Measurements from ENCODE around the gene TTC28. TPM values are rescaled to one million over a fixed set of nuclear protein-coding genes. Genes with fewer than 3 reads are reported as not detected.

The TTC28 gene
- total and polyA plus RNA-seq, 2 donors: 15.9 to 81.9 TPM

DNA sequence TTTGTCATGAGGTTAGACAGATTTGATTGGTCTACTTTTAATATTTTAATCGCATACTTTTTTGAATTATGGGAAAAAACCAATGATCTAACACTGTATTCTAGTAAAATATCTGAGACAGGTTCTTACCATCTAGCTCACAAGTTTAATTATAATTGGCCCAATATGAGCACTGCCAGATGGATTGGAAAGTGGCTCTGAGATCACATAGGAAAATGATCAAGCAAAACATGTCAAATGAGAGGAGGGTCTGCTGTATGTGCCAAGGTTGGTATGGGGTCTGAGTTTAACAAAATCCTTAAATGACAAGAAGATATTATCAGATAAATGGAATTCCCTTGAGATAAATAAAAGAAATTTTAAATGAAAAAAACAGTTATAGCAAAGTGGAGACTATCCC lies 264.7 kb downstream of the TTC28 start:
- 98% methylated on average over 1 of the region's 1 CpG for WGBS
- no peak for DNase-seq (ENCODE audit: extremely low spot score)
- H3K4me3 ChIP-seq (ENCODE audit: low read depth, low read length): no peak overlapping the region
- no peak overlapping the region for H3K27ac ChIP-seq (ENCODE audit: low read depth)
- H3K36me3 ChIP-seq (ENCODE audit: insufficient read depth): no peaks in the 10 kb centered on the region
- no peaks in the 10 kb centered on the region for H3K4me1 ChIP-seq (ENCODE audit: insufficient read depth)

DNA sequence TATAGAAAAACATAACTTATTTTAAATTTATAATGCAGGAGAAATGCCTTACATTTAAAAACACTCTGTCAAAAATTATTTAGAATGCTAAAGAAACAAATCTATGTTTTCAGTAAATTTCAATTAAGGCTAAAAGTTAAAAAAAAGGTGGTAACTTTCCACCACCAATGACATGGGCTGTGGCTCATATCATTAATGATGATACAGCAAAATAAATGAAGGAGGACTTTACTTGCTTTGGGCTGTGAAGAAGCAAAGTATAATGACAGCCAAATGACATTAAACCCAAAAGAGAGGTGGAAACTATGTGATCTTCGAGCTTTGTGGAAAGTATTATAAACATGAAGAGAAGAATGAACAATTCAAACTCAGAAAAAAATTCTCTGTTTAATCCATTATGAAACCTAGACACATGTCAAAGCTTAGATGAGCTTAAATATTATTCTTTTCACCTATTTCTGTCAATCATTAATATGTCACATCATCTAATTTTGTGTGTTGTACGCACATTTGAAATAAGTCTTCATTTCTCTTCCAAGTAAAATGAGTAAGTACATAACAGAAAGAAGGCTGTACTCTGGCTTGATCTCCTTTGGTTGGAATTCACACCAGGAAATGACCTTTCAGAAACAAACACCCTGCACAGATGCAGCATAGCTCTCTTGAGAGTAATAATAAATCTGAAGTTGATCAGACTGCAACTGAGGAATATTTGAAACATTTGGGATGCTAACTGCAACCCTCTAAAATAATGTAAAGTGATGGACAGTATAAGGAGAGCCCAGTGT lies 265.8 kb downstream of the TTC28 start:
- 38% methylated on average over 2 of the region's 2 CpGs for WGBS
- no peak for DNase-seq (ENCODE audit: extremely low spot score)
- no peaks in the 10 kb centered on the region for H3K36me3 ChIP-seq (ENCODE audit: insufficient read depth)
- H3K4me3 ChIP-seq (ENCODE audit: low read depth, low read length): no peak overlapping the region
- no peaks in the 10 kb centered on the region for H3K4me1 ChIP-seq (ENCODE audit: insufficient read depth)
- no peak overlapping the region for H3K27ac ChIP-seq (ENCODE audit: low read depth)

DNA sequence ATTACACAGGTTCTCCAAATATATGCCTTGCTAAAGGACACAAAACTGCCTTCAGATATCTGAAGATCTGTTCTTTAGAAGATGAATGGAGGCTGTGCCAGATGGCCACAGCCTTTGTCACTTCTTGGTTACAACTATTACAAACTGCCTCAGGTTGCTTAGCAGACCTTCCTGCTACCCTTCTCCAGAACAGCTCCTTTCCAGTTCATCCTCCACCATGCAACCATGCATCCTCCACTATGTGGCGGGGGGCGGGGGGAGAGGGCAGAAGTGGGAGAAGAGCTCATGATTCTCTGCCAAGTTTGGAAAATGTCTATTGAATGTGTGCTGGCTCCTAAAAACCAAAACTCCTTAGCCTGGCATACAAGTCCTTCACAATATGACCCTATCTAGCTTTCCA lies 267.5 kb downstream of the TTC28 start:
- Histone ChIP-seq H3K27ac (ENCODE audit: low read depth) (no peak overlapping the region), H3K4me1 (ENCODE audit: insufficient read depth) (no peaks in the 10 kb centered on the region), H3K36me3 (ENCODE audit: insufficient read depth) (no peaks in the 10 kb centered on the region), H3K4me3 (ENCODE audit: low read depth, low read length) (no peak overlapping the region)
- no peak for DNase-seq (ENCODE audit: extremely low spot score)
- 100% methylated on average over 2 of the region's 2 CpGs for WGBS

DNA sequence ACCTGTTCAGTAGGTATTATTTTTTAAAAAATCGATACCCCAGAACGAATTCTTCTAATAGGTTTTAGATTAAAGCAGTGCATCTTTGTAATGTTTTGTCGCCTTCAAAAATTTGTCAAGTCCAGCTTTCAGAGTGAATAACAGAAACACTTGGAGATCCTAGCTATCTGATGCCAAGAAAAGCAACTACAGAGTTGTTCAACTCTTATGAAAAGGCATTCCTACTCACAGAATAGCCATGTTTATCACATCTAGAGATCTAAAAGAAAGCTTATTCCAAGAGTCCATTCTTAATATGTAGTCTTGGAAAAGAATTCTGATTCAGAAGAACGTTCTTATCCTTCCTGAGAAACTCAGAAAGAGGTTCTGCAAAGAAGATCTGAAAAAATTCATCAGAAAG lies 268.5 kb downstream of the TTC28 start:
- WGBS: 72% methylated on average over 4 of the region's 4 CpGs
- no peak overlapping the region for H3K4me3 ChIP-seq (ENCODE audit: low read depth, low read length)
- no peak overlapping the region for H3K27ac ChIP-seq (ENCODE audit: low read depth)
- H3K4me1 ChIP-seq (ENCODE audit: insufficient read depth): no peaks in the 10 kb centered on the region
- no peaks in the 10 kb centered on the region for H3K36me3 ChIP-seq (ENCODE audit: insufficient read depth)
- no peak for DNase-seq (ENCODE audit: extremely low spot score)

DNA sequence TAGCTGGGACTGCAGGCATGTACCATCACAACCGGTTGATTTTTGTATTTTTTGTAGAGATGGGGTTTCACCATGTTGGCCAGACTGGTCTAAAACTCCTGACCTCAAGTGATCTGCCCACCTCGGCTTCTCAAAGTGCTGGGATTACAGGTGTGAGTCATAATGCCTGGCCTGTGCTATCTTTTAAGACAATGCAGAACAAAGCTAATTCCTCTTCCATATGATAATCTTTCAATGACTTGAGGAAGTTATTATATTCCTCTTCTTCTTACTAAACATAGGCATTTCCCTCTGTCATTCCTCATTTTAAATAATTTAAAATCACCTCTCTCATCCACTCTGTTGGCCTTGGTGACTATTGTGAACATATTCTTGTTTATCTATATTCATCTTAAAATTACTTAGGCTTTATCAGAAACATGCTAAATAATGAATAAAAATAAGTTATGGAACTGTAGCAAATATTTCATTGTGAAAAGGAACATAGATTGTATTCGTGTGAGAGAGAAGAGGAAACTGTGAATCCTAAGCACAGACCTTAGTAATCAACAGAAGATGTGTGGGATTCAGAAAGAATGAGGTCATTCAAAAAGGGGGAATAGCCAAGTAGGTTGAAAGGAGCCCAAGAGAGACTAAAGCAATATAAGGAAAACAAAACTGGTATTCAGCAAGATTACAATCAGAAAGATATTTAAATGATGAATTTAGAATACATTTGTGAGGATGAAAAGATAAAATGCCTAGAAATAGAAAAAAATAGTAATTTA lies 269.4 kb downstream of the TTC28 start:
- 48% methylated on average over 3 of the region's 3 CpGs for WGBS
- DNase-seq (ENCODE audit: extremely low spot score): no peak
- Histone ChIP-seq H3K4me3 (ENCODE audit: low read depth, low read length) (no peak overlapping the region), H3K36me3 (ENCODE audit: insufficient read depth) (no peaks in the 10 kb centered on the region), H3K27ac (ENCODE audit: low read depth) (no peak overlapping the region), H3K4me1 (ENCODE audit: insufficient read depth) (no peaks in the 10 kb centered on the region)

DNA sequence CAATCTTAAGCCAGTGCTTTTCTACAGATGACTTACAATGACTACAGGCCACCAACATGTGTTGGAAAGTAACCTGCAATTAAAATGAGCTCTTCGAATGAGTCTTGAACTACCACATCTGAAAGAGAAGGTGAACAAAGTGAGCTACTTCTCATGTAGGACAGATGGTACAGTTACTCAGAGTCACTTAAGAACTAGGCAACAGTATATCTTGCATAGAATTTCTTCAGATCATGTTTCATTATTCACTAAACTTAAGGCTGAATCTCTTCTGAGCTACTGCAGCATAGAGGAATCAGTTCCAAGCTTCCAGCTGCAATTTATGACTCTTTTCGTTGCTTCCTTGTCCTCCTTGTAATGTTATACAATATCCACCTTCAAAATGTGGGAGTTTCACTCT lies 270.9 kb downstream of the TTC28 start:
- H3K4me3 ChIP-seq (ENCODE audit: low read depth, low read length): no peak overlapping the region
- WGBS: 51% methylated on average over 2 of the region's 2 CpGs
- DNase-seq (ENCODE audit: extremely low spot score): no peak

DNA sequence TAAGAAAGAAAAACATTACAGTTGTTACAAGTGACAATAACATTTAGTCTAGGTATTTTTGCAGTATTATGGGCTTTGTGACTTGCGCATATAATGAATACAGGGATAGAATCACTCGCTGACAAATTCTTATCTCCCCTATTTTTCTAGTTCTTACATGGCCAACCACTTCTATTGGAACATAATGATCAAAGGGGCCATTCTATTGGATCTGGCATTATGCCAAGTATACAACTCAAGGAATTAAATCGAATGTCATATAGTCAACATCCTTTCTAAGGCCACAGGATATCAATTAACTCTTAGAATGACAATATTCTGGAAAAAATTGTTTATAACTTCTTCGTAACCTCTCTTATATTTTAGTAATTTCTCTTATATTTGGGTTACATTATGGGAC lies 272.0 kb downstream of the TTC28 start:
- no peak overlapping the region for H3K4me3 ChIP-seq (ENCODE audit: low read depth, low read length)
- H3K4me1 ChIP-seq (ENCODE audit: insufficient read depth): no peaks in the 10 kb centered on the region
- no peak for DNase-seq (ENCODE audit: extremely low spot score)
- no peak overlapping the region for H3K27ac ChIP-seq (ENCODE audit: low read depth)
- no peaks in the 10 kb centered on the region for H3K36me3 ChIP-seq (ENCODE audit: insufficient read depth)
- 84% methylated on average over 4 of the region's 4 CpGs for WGBS

More for the DNA sequence above, 270.9 kb downstream of the TTC28 start:
- H3K4me1 ChIP-seq (ENCODE audit: insufficient read depth): no peaks in the 10 kb centered on the region
- no peaks in the 10 kb centered on the region for H3K36me3 ChIP-seq (ENCODE audit: insufficient read depth)
- H3K27ac ChIP-seq (ENCODE audit: low read depth): no peak overlapping the region

DNA sequence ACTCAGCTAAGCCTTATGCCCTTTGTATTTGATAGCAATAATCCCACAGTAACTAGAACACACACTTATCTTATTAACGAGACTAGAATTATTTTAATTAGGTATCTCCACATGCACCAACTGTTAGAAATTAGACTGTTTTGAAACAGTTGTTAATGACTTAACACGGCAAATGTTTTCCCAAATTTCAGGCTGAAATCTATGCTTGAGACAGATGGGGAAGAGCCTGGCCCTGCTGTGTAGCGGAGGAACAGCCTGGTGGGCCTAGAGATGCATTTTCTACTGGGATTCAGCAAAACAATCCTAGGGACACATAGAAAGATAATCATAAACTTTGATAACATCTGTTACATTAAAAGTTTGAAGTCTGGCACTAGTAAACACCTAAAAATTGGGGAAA lies 273.4 kb downstream of the TTC28 start:
- Histone ChIP-seq H3K36me3 (ENCODE audit: insufficient read depth) (no peaks in the 10 kb centered on the region), H3K4me1 (ENCODE audit: insufficient read depth) (no peaks in the 10 kb centered on the region), H3K27ac (ENCODE audit: low read depth) (no peak overlapping the region), H3K4me3 (ENCODE audit: low read depth, low read length) (no peak overlapping the region)
- 96% methylated on average over 3 of the region's 3 CpGs for WGBS
- DNase-seq (ENCODE audit: extremely low spot score): no peak

DNA sequence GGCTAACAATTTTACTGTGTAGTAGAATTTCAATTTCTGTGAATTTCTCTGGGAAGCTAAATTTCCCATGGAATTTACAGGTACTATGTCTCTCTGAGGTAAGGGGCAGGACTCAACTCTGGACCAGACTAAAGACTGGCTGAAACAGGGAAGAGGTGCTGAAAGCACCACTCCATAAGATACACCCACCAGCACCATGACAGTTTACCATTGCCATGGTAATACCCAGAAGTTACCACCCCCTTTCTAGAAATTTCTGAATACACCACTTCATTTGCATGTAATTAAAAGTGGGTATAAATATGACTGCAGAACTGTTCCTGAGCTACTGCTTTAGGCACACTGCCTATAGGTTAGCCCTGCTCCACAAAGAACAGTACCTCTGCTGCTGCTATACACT lies 274.1 kb downstream of the TTC28 start:
- DNase-seq (ENCODE audit: extremely low spot score): no peak
- Histone ChIP-seq H3K4me3 (ENCODE audit: low read depth, low read length) (no peak overlapping the region), H3K36me3 (ENCODE audit: insufficient read depth) (no peaks in the 10 kb centered on the region), H3K4me1 (ENCODE audit: insufficient read depth) (no peaks in the 10 kb centered on the region), H3K27ac (ENCODE audit: low read depth) (no peak overlapping the region)

DNA sequence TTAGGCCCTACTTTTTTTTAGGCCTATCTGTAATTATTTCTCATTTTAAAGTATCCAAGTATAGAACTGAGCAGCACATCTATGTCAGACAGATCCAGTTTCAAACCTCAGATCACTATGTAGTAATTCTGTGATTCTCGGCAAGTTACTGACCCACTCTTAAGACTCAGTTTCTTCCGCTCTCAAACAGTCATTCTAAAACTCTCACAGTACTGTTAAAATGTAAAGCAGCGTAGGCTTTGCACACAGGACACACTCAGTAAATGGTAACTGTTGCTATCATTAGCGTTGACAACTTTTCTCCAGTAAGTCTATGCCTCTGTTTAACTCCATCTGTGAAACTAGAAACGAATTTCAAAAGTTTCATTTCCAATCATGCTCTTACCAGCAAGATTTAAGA lies 277.1 kb downstream of the TTC28 start:
- no peak for DNase-seq (ENCODE audit: extremely low spot score)
- no peaks in the 10 kb centered on the region for H3K36me3 ChIP-seq (ENCODE audit: insufficient read depth)
- no peak overlapping the region for H3K27ac ChIP-seq (ENCODE audit: low read depth)
- 93% methylated on average over 5 of the region's 5 CpGs for WGBS
- H3K4me3 ChIP-seq (ENCODE audit: low read depth, low read length): no peak overlapping the region
- no peaks in the 10 kb centered on the region for H3K4me1 ChIP-seq (ENCODE audit: insufficient read depth)

DNA sequence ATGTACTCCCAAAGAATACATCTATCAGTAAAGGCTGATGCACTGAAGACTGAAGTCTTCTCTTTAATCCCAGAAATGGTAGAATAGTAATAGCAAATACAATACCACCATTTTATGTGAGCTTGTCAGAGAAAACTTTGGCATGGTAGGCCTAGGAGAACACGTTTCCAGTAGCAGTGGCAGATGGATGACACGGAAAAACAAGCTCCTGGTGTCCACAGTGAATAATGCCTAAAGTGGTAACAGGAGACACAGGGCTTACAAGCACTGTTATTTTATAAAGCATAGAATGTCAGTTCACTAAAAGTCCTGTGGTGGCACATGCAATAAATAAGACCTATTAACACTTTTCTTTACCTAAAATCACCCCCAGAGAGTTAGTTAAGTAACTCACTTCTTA lies 277.6 kb downstream of the TTC28 start:
- 88% methylated on average over 2 of the region's 2 CpGs for WGBS
- H3K4me1 ChIP-seq (ENCODE audit: insufficient read depth): no peaks in the 10 kb centered on the region
- no peak for DNase-seq (ENCODE audit: extremely low spot score)
- no peak overlapping the region for H3K4me3 ChIP-seq (ENCODE audit: low read depth, low read length)
- H3K27ac ChIP-seq (ENCODE audit: low read depth): no peak overlapping the region
- H3K36me3 ChIP-seq (ENCODE audit: insufficient read depth): no peaks in the 10 kb centered on the region

DNA sequence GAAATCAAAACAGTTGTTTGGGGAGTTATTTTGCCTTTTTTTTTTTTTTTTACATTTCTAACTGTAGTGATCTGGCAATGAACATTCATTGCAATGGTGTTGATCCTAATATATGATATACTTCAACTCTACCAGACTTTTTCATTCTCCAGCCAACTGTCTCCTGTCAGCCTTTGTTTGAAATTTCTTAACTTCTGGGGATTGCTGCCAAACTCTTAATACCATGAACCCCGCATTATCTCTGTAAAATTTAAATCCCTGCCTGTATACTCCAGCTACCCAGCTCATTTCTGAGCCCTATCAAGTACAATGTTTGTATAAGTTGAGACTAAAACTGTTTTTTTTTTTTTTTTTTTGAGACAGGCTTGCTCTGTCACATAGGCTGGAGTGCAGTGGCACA lies 280.7 kb downstream of the TTC28 start:
- Histone ChIP-seq H3K27ac (ENCODE audit: low read depth) (no peak overlapping the region), H3K36me3 (ENCODE audit: insufficient read depth) (no peaks in the 10 kb centered on the region), H3K4me3 (ENCODE audit: low read depth, low read length) (no peak overlapping the region), H3K4me1 (ENCODE audit: insufficient read depth) (no peaks in the 10 kb centered on the region)
- 32% methylated on average over 1 of the region's 1 CpG for WGBS
- no peak for DNase-seq (ENCODE audit: extremely low spot score)

DNA sequence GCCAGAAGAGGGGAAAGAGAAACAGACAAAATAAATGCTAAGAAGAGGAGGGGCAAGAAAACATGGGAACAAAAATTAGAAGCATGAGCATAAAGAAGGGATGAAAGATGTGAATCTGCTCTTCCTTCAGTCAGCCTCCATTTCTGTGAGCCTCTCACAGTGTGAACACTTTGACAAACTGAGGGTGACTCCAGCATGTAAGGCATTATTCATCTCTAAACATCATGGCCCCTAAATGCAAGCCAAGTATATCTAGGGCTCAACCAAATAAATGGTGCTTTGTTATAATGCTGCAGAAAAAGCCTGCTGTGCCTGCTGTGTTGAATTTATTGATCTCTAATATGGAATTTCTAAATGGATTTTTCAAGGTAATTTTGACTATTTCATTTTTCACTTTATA lies 281.3 kb downstream of the TTC28 start:
- Histone ChIP-seq H3K4me1 (ENCODE audit: insufficient read depth) (no peaks in the 10 kb centered on the region), H3K36me3 (ENCODE audit: insufficient read depth) (no peaks in the 10 kb centered on the region), H3K4me3 (ENCODE audit: low read depth, low read length) (no peak overlapping the region), H3K27ac (ENCODE audit: low read depth) (no peak overlapping the region)
- no peak for DNase-seq (ENCODE audit: extremely low spot score)

DNA sequence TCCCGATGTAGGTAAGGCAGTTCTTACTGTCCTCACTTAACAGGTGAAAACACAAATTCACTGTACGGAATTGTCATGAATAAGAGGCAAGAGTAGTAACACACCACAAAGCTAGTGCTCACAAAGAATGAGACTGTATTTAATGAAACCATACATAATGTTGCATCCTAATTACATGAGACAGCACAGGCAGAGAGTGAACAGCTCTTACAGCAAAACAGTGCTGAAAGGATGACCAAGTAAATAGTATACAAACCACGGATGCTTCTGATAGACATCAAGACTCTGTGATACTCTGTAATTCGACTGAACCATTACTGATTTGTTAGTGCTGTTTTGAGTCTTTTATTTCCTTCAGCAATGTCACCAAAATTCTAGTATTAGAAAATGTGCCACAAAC lies 282.3 kb downstream of the TTC28 start:
- DNase-seq (ENCODE audit: extremely low spot score): no peak
- Histone ChIP-seq H3K4me3 (ENCODE audit: low read depth, low read length) (no peak overlapping the region), H3K36me3 (ENCODE audit: insufficient read depth) (no peaks in the 10 kb centered on the region), H3K4me1 (ENCODE audit: insufficient read depth) (no peaks in the 10 kb centered on the region), H3K27ac (ENCODE audit: low read depth) (no peak overlapping the region)
- 73% methylated on average over 4 of the region's 4 CpGs for WGBS
